VCaP (cell line): ENCODE measurements around the gene TMA7.
"Not testable (repeated sequence)": the region's sequence is repeated elsewhere in the genome, so short reads cannot be mapped to it uniquely, and the experiment has no call there.

Experiments
- H3K27ac ChIP-seq: fragments of 450-650 bp; 2 replicates; pipeline ENCODE4 v1.5.1; 2017
- TF ChIP-seq, protein P1 (sequence below): fragments of 450-650 bp; conservative IDR thresholded peaks from 2 replicates; pipeline ENCODE4 v1.5.1; 2017; ENCODE audit warnings: mild to moderate bottlenecking, moderate library complexity

TMA7 gene

DNA sequence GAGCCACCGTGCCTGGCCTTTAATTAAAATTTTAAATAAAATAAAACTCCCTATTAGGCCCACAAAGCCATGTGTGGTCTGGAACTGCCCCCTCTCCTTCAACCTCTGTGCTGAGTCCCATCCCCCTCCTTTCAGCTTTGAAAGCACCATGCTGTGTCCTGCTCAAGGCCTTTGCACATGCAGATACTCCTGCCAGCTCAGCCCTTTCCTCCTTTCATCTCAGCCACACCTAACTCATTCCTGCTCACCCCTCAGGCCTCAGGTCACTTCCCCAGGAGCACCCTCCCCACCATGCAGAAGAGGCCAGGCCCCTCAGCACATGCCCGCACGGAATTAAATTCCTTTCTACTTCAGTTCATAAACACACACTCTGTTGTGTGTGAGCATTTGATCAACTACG is 34.6 kb downstream of the TMA7 start:
- peak overlapping the region; percentile 97 for H3K27ac ChIP-seq
- TF ChIP-seq, protein P1, sequence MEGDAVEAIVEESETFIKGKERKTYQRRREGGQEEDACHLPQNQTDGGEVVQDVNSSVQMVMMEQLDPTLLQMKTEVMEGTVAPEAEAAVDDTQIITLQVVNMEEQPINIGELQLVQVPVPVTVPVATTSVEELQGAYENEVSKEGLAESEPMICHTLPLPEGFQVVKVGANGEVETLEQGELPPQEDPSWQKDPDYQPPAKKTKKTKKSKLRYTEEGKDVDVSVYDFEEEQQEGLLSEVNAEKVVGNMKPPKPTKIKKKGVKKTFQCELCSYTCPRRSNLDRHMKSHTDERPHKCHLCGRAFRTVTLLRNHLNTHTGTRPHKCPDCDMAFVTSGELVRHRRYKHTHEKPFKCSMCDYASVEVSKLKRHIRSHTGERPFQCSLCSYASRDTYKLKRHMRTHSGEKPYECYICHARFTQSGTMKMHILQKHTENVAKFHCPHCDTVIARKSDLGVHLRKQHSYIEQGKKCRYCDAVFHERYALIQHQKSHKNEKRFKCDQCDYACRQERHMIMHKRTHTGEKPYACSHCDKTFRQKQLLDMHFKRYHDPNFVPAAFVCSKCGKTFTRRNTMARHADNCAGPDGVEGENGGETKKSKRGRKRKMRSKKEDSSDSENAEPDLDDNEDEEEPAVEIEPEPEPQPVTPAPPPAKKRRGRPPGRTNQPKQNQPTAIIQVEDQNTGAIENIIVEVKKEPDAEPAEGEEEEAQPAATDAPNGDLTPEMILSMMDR, result no peak

DNA sequence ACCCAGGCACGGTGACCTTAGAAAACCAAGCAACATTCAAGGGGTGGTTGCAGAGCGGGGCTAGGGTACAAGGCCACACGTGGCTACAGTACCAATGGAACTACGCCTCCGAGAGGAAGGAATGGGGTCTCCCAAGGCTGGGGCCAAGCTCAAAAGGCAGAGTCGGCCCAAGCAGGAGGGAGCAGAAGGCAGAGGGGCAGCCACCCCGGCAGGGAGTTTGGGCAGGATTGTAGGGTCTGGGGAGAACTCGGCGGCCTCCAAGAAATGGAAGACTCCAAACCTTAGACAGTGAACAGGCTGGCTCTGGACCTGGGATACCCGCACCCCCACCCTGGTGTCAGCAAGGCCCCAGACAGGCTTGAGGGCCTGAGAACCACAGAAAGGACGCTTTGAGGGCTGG is 35.1 kb downstream of the TMA7 start:
- TF ChIP-seq, protein P1, result no peak
- H3K27ac ChIP-seq, result peak overlapping the region; percentile 97; the same call in 1 of the 2 replicates

DNA sequence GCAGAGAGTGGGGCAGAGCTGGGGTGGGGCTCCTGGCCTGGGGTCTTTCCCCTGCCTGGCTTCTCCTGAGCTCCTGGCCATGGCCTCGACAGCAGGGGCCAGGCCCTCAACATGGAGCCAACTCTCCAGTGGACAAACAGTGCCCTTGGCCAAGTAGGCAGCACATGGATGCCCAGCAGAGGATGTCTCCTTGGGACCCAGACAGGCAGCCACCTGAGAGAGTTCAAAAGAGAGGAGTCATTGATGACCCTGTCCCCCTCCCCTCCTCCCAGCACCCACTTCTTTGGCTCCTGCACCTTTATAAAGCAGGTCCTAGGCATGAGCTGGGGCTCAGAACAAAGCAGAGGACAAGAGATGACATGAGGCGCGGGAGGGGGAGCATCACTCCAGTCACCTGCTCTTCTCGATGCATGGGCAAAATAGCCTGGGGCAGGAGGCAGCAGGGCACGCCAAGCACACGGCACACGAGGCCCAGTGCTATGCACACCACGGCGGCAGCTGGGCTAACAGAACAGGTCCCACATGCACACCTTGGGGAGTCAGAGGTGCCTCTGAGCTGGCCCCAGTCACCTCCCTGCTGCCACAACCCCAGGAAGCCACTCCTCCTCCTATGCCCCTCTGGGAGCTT is 36.5 kb downstream of the TMA7 start:
- H3K27ac ChIP-seq, result no peak overlapping the region
- TF ChIP-seq, protein P1, result no peak

- H3K27ac ChIP-seq, result no peak overlapping the region
These were observed 38.0 kb downstream of the TMA7 start for GRCh38 chr3:48477959-48478520.

GRCh38 chr3:48478626-48479555 is 38.8 kb downstream of the TMA7 start:
- TF ChIP-seq, protein P1, result no peak

More at GRCh38 chr3:48477959-48478520, 38.0 kb downstream of the TMA7 start:
- TF ChIP-seq, protein P1, result no peak

GRCh38 chr3:48480891-48481290 is 40.8 kb downstream of the TMA7 start:
- H3K27ac ChIP-seq, result not testable (repeated sequence)

More at GRCh38 chr3:48478626-48479555, 38.8 kb downstream of the TMA7 start:
- no peak overlapping the region for H3K27ac ChIP-seq

GRCh38 chr3:48482822-48483221 is 42.8 kb downstream of the TMA7 start:
- not testable (repeated sequence) for H3K27ac ChIP-seq

GRCh38 chr3:48486952-48487351 is 46.9 kb downstream of the TMA7 start:
- H3K27ac ChIP-seq, result no peak overlapping the region
- TF ChIP-seq, protein P1, result no peak
